Osteocyte (in vitro differentiated cells): ENCODE data around the gene TSSK3. TPM values are rescaled to one million over a fixed set of nuclear protein-coding genes. Genes with fewer than 3 reads are reported as not detected.

Experiments
- DNase-seq: peaks from one replicate; pipeline ENCODE4 v3.0.0; 2021; ENCODE audit warnings: mixed read lengths; ENCODE audit not compliant: unreplicated experiment; ENCODE audit errors: extremely low spot score
- H3K27ac Mint-ChIP-seq: one replicate; pipeline ENCODE4 v1.8.0; 2021; ENCODE audit warnings: mild to moderate bottlenecking, mixed read lengths; ENCODE audit not compliant: unreplicated experiment
- H3K27me3 Mint-ChIP-seq: one replicate; pipeline ENCODE4 v1.8.0; 2021; ENCODE audit warnings: mixed read lengths; ENCODE audit not compliant: unreplicated experiment
- H3K36me3 Mint-ChIP-seq: one replicate; pipeline ENCODE4 v1.8.0; 2021; ENCODE audit warnings: mixed read lengths; ENCODE audit not compliant: unreplicated experiment
- H3K4me1 Mint-ChIP-seq: one replicate; pipeline ENCODE4 v1.8.0; 2021; ENCODE audit warnings: mixed read lengths; ENCODE audit not compliant: unreplicated experiment
- H3K4me3 Mint-ChIP-seq: one replicate; pipeline ENCODE4 v1.8.0; 2021; ENCODE audit warnings: mild to moderate bottlenecking, moderate library complexity, mixed read lengths; ENCODE audit not compliant: unreplicated experiment
- H3K9me3 Mint-ChIP-seq: one replicate; pipeline ENCODE4 v1.8.0; 2021; ENCODE audit warnings: mixed read lengths; ENCODE audit not compliant: unreplicated experiment
- total RNA-seq: library from RNA; stranded (reverse); gene quantifications from 2 replicates; pipeline ENCODE4 v1.2.1, GENCODE V29; 2021
- TF ChIP-seq, protein P1 (sequence below): fragments of 200-600 bp; sonication (generic); IDR thresholded peaks from 2 replicates; pipeline ENCODE4 v1.5.0; 2021; ENCODE audit warnings: antibody characterized with exemption, mild to moderate bottlenecking, moderate library complexity

TSSK3 gene
- total RNA-seq, 1 donor from 2014 or later = 3.5 TPM

GRCh38 chr1:32332290-32333079 is 29.9 kb upstream of the TSSK3 start:
- Mint-ChIP-seq H3K36me3 (peaks cover 35% of the 10 kb centered on the region), H3K27me3 (no peaks in the 10 kb centered on the region), H3K4me1 (peaks cover 26% of the 10 kb centered on the region), H3K27ac (peak overlapping the region; percentile 63), H3K9me3 (no peaks in the 10 kb centered on the region), H3K4me3 (no peak overlapping the region)
- DNase-seq = no peak
- TF ChIP-seq, protein P1, sequence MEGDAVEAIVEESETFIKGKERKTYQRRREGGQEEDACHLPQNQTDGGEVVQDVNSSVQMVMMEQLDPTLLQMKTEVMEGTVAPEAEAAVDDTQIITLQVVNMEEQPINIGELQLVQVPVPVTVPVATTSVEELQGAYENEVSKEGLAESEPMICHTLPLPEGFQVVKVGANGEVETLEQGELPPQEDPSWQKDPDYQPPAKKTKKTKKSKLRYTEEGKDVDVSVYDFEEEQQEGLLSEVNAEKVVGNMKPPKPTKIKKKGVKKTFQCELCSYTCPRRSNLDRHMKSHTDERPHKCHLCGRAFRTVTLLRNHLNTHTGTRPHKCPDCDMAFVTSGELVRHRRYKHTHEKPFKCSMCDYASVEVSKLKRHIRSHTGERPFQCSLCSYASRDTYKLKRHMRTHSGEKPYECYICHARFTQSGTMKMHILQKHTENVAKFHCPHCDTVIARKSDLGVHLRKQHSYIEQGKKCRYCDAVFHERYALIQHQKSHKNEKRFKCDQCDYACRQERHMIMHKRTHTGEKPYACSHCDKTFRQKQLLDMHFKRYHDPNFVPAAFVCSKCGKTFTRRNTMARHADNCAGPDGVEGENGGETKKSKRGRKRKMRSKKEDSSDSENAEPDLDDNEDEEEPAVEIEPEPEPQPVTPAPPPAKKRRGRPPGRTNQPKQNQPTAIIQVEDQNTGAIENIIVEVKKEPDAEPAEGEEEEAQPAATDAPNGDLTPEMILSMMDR = no peak

DNA sequence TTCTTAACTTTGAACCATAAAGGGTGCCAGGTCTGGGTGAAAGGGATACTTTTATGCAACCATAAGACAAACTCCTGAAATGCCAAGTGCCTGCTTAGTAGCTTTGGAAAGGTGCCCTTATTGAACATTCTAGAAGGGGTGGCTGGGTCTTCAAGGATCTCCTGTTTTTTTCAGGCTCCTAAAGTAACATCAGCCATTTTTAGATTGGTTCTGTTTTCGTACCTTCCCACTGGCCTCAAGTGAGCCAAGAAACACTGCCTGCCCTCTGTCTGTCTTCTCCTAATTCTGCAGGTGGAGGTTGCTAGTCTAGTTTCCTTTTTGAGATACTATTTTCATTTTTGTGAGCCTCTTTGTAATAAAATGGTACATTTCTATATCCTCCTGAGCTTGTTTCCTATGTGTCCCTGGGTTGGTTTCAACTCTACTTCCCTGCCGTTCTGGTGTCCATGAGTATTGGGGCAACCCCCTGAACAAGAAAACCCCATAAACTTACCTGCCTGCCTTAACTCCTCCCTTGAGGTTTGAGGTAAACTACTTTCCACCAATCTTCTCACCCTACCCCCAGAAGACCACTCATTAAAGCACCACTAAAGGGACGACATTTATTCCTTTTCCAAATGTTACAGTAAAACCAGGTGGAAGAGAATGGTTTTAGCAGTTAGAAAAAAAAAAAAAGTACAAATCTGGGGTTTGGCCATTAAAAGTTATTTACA is 28.9 kb upstream of the TSSK3 start:
- TF ChIP-seq, protein P1 = no peak
- Mint-ChIP-seq H3K4me1 (peaks cover 30% of the 10 kb centered on the region), H3K27ac (peak overlapping the region; percentile 52), H3K36me3 (peaks cover 31% of the 10 kb centered on the region), H3K9me3 (no peaks in the 10 kb centered on the region), H3K27me3 (no peaks in the 10 kb centered on the region), H3K4me3 (peak overlapping the region; percentile 92)
- no peak for DNase-seq

DNA sequence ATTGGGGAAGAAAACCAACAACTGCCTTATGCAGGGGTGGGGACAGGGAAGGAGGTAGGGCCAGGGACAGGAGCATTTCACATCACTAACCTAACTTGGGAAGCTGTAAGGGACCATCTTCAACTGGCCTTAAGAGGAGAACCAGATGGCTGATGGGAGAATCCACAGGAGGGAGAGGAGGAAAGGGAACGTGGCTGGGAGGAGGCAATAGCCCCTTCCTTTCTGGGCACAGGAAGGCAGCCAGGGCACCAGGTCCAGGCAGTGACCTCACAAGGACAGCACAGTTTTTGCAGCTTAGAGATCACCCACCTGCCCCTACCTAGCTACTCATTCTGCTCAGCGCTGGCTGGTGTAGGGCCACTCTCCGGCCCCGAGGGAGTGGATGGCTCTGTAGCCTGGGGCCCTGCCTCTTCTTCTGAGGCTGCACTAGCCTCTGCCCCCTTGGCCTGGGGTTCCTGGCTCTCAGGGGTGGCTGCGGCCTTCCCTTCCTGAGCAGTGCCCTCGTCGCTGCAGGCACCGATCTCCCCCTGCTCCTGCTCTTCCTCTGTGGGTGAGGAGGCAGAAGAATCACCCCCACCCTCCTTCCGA is 28.0 kb upstream of the TSSK3 start:
- no peaks in the 10 kb centered on the region for H3K9me3 Mint-ChIP-seq
- peak overlapping the region; percentile 71 for H3K27ac Mint-ChIP-seq
- DNase-seq = no peak
- H3K4me1 Mint-ChIP-seq = peaks cover 30% of the 10 kb centered on the region
- peaks cover 25% of the 10 kb centered on the region for H3K36me3 Mint-ChIP-seq
- TF ChIP-seq, protein P1 = no peak
- H3K27me3 Mint-ChIP-seq = no peaks in the 10 kb centered on the region
- peak overlapping the region; percentile 92 for H3K4me3 Mint-ChIP-seq

- no peaks in the 10 kb centered on the region for H3K27me3 Mint-ChIP-seq
- peaks cover 21% of the 10 kb centered on the region for H3K36me3 Mint-ChIP-seq
- TF ChIP-seq, protein P1 = peak; percentile 82
- peaks cover 30% of the 10 kb centered on the region for H3K4me1 Mint-ChIP-seq
- peak overlapping the region; percentile 92 for H3K4me3 Mint-ChIP-seq
- no peak for DNase-seq
- H3K9me3 Mint-ChIP-seq = no peaks in the 10 kb centered on the region
- peak overlapping the region; percentile 71 for H3K27ac Mint-ChIP-seq
These were observed 27.3 kb upstream of the TSSK3 start for GRCh38 chr1:32334864-32335534.

- H3K27me3 Mint-ChIP-seq = no peaks in the 10 kb centered on the region
- peaks cover 21% of the 10 kb centered on the region for H3K36me3 Mint-ChIP-seq
- H3K4me1 Mint-ChIP-seq = peaks cover 30% of the 10 kb centered on the region
- no peak overlapping the region for H3K27ac Mint-ChIP-seq
- peak overlapping the region; percentile 92 for H3K4me3 Mint-ChIP-seq
- no peak for DNase-seq
- no peaks in the 10 kb centered on the region for H3K9me3 Mint-ChIP-seq
- TF ChIP-seq, protein P1 = no peak
These were observed 26.9 kb upstream of the TSSK3 start for GRCh38 chr1:32335535-32335789.
